HAP-1 (cell line): ENCODE data around the gene TGFBR1.

Experiments used
- DNase-seq, 2 experiments: peaks; one replicate each; pipeline ENCODE4 v3.0.0-alpha.2; 2016 to 2020; ENCODE audit warnings: low spot score in 2 of 2
- H3K27me3 ChIP-seq: fragments of 250-450 bp; sonication (Bioruptor Pico); 2 replicates; pipeline ENCODE4 v1.5.1; 2020; ENCODE audit warnings: low read depth, mild to moderate bottlenecking, moderate library complexity
- H3K36me3 ChIP-seq: fragments of 250-450 bp; sonication (Bioruptor Pico); replicated peaks from 2 replicates; pipeline ENCODE4 v1.5.1; 2020; ENCODE audit warnings: mild to moderate bottlenecking
- H3K4me1 ChIP-seq: fragments of 250-450 bp; sonication (Bioruptor Pico); 2 replicates; pipeline ENCODE4 v1.5.1; 2020; ENCODE audit warnings: mild to moderate bottlenecking
- H3K4me3 ChIP-seq: fragments of 250-450 bp; sonication (Bioruptor Pico); 2 replicates; pipeline ENCODE4 v1.5.1; 2020; ENCODE audit warnings: mild to moderate bottlenecking, moderate library complexity
- H3K9me3 ChIP-seq: fragments of 250-450 bp; sonication (Bioruptor Pico); 2 replicates; pipeline ENCODE4 v1.5.1; 2020; ENCODE audit warnings: mild to moderate bottlenecking, moderate library complexity
- in situ Hi-C: fragments of 300-500 bp; cut with MboI; formaldehyde crosslinking; loops from 3 replicates; pipeline ENCODE4 v1.14.3; 2020; ENCODE audit warnings: low sequenced_read_pairs, inconsistent platforms, mixed read lengths

The TGFBR1 gene

GRCh38 chr9:99126312-99126711 is 21.4 kb downstream of the TGFBR1 start:
- Histone ChIP-seq H3K27me3 (no peaks in the 10 kb centered on the region), H3K4me1 (peaks cover 8% of the 10 kb centered on the region), H3K4me3 (no peak overlapping the region), H3K36me3 (no peaks in the 10 kb centered on the region), H3K9me3 (no peaks in the 10 kb centered on the region)
- DNase-seq: no peak
- in situ Hi-C loops: no loop called here

- in situ Hi-C loops: no loop called here
Measured at GRCh38 chr9:99127356-99128132, 22.6 kb downstream of the TGFBR1 start.

DNA sequence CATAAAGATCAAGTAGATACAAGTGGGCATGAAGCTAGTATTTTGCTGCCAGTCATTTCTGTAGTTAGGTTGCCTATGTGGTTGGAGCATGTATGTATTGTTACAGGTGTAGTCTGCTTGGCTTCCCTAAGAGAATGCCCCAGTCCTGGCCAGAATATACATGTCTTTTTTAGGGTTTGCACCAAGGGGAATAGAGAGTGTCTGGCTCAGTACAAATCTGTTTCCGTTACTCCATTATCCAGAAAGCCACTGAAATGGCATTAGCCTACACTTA is 23.2 kb downstream of the TGFBR1 start:
- Histone ChIP-seq H3K4me1 (peaks cover 8% of the 10 kb centered on the region), H3K9me3 (no peaks in the 10 kb centered on the region), H3K4me3 (no peak overlapping the region), H3K36me3 (no peaks in the 10 kb centered on the region), H3K27me3 (no peaks in the 10 kb centered on the region)
- in situ Hi-C loops: no loop called here
- DNase-seq: no peak

More at GRCh38 chr9:99127356-99128132, 22.6 kb downstream of the TGFBR1 start:
- Histone ChIP-seq H3K27me3 (no peaks in the 10 kb centered on the region), H3K4me3 (no peak overlapping the region), H3K36me3 (no peaks in the 10 kb centered on the region), H3K4me1 (peaks cover 8% of the 10 kb centered on the region), H3K9me3 (no peaks in the 10 kb centered on the region)
- DNase-seq: no peak

- DNase-seq: no peak
- H3K9me3 ChIP-seq: no peaks in the 10 kb centered on the region
- H3K36me3 ChIP-seq: no peaks in the 10 kb centered on the region
- in situ Hi-C loops: no loop called here
- no peak overlapping the region for H3K4me3 ChIP-seq
- no peaks in the 10 kb centered on the region for H3K27me3 ChIP-seq
- peaks cover 8% of the 10 kb centered on the region for H3K4me1 ChIP-seq
Measured at GRCh38 chr9:99129091-99129490, 24.2 kb downstream of the TGFBR1 start.

- Histone ChIP-seq H3K27me3 (no peaks in the 10 kb centered on the region), H3K36me3 (no peaks in the 10 kb centered on the region), H3K4me3 (no peak overlapping the region), H3K4me1 (peaks cover 8% of the 10 kb centered on the region), H3K9me3 (no peaks in the 10 kb centered on the region)
- DNase-seq: no peak
- in situ Hi-C loops: loop anchor here (5.0 kb wide), 1 partner anchor 283 kb away; no protein-coding TSS in a partner anchor
Measured at GRCh38 chr9:99130069-99130468, 25.2 kb downstream of the TGFBR1 start.

DNA sequence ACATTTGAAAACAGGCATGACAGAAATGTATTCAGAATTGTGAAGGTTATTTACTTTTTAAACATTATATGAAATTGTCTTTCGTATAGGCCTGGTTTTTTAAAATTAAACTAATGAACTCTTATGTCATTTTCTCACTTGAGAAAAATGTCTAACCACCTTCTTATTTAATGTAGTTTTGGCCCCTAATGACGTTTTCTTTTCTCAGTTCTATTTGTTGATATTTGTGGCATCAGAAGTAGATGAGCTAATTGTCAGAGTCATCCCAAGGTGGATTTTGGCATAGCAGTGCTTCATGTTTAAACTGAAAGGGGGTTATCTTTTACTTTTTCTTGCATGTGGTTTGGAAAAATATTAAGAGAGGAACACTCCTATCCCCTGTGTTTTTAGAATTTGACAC is 28.2 kb downstream of the TGFBR1 start:
- no peak overlapping the region for H3K4me3 ChIP-seq
- no peaks in the 10 kb centered on the region for H3K9me3 ChIP-seq
- H3K27me3 ChIP-seq: no peaks in the 10 kb centered on the region
- H3K36me3 ChIP-seq: no peaks in the 10 kb centered on the region
- in situ Hi-C loops: loop anchor here (5.0 kb wide), 1 partner anchor 286 kb away; no protein-coding TSS in a partner anchor
- no peak for DNase-seq
- H3K4me1 ChIP-seq: peaks cover 2% of the 10 kb centered on the region; the same call in 1 of the 2 replicates

DNA sequence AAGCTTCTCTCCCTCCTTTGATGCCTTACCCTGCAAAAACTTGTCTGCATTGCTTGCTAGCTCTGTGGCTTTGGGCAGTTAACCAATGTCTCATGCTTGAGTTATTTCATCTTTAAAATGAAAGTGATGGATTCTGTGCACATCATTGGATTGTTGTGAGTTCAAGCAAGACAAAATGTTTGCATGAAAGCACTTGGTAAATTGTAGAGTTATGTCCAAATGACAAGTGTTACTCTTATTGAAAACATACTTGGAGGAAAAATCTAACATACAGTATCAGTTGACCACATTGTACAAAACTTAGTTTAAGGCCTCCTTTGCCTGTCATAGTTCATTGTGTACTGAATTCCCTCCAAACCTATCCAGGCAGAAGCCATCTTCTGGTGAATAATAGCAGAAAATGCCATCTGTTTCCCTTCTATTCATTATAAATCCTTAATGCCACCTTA is 30.0 kb downstream of the TGFBR1 start:
- Histone ChIP-seq H3K27me3 (no peaks in the 10 kb centered on the region), H3K36me3 (no peaks in the 10 kb centered on the region), H3K4me3 (no peak overlapping the region), H3K4me1 (peaks cover 2% of the 10 kb centered on the region; the same call in 1 of the 2 replicates), H3K9me3 (no peaks in the 10 kb centered on the region)
- no peak for DNase-seq
- in situ Hi-C loops: loop anchor here (5.0 kb wide), 1 partner anchor 288 kb away; no protein-coding TSS in a partner anchor

DNA sequence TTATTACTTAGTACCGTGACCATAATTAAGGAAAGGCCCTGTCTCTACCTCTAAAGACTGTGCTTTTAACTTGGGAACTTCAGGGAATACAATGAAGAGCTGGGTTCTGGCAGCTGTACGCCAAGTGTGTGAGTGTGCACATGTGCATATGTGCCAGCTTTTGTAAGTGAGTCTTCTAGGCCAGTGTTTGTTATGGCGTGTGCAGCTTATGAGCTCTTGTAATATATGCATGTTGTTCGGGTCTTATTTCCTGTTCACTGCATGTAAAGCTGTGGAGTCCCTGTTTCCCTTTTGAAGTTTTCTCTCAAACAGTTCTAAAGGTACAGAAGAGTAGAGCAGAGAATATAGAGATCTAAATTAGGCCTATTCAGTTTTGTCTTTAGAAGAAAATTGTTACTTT is 30.5 kb downstream of the TGFBR1 start:
- DNase-seq: no peak
- H3K4me1 ChIP-seq: peaks cover 2% of the 10 kb centered on the region; the same call in 1 of the 2 replicates
- in situ Hi-C loops: no loop called here
- no peaks in the 10 kb centered on the region for H3K36me3 ChIP-seq
- H3K4me3 ChIP-seq: no peak overlapping the region
- no peaks in the 10 kb centered on the region for H3K9me3 ChIP-seq
- H3K27me3 ChIP-seq: no peaks in the 10 kb centered on the region

DNA sequence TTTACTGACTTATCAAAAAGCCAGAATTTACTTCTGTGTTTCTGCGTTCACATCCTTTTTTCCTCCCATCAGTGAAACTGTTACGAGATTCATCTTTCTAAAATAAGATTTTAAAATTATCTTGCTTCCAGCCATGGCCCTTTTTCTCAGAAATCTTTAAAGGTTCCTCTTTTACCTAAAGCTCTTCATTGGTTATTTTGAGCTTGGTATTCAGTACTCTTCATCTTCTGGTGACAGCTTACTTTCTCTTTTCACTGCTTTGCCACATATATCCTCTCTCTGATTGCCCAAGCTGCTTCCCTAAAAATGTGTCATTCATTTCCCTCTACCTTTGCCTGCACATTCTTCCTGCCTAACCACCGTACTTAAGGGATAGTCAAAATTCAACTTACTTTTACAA is 32.3 kb downstream of the TGFBR1 start:
- in situ Hi-C loops: no loop called here
- no peaks in the 10 kb centered on the region for H3K36me3 ChIP-seq

DNA sequence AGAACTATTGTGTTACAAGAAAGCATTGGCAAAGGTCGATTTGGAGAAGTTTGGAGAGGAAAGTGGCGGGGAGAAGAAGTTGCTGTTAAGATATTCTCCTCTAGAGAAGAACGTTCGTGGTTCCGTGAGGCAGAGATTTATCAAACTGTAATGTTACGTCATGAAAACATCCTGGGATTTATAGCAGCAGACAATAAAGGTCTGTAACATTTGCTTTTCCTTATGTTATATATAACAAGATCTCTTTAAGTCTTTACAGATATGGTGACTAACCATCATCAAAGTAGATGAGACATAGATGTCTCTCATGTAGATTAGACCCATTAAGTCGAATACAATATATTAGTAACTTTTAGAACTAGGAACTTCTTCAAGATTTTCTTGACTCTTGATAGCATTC is 33.0 kb downstream of the TGFBR1 start:
- H3K36me3 ChIP-seq: no peaks in the 10 kb centered on the region
- no peak overlapping the region for H3K4me3 ChIP-seq
- no peaks in the 10 kb centered on the region for H3K9me3 ChIP-seq
- no peaks in the 10 kb centered on the region for H3K27me3 ChIP-seq
- in situ Hi-C loops: no loop called here
- no peak for DNase-seq
- peaks cover 2% of the 10 kb centered on the region; the same call in 1 of the 2 replicates for H3K4me1 ChIP-seq

More for the DNA sequence above, 32.3 kb downstream of the TGFBR1 start:
- Histone ChIP-seq H3K4me1 (peaks cover 2% of the 10 kb centered on the region; the same call in 1 of the 2 replicates), H3K4me3 (no peak overlapping the region), H3K9me3 (no peaks in the 10 kb centered on the region), H3K27me3 (no peaks in the 10 kb centered on the region)
- DNase-seq: no peak

DNA sequence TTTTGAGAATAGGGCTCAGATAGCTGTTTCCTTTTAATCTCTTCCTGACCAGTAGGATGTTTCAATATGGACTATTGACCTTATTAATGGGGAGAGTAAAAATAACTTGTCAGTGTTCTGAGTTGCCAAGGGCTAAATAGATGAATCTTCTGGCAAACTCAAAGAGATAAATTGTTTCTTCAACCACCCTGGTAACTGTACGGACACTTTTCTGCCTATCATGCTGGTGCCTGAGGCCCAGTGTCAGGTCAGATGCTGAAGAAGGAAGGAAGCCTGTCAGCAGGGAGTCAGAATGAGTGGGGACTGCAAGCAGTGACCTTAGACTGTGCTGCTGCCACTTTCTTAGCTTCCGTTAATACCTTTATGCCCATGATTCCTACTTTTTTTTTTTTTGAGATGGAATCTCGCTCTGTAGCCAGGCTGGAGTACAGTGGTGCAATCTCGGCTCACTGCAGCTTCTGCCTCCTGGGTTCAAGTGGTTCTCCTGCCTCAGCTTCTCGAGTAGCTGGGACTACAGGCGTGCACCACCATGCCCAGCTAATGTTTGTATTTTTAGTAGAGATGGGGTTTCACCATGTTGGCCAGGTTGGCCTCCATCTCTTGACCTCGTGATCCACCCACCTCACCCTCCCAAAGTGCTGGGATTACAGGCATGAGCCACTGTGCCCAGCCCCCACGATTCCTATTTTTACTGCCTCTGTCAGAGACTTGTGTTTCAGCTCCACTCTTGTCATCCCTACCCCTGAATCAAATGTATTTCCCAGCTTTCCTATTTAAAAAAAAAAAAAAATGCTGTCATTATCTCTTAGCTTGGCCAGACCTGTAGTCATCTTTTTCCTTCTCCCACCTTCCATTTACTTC is 33.7 kb downstream of the TGFBR1 start:
- H3K4me3 ChIP-seq: no peak overlapping the region
- H3K27me3 ChIP-seq: no peaks in the 10 kb centered on the region
- peaks cover 2% of the 10 kb centered on the region; the same call in 1 of the 2 replicates for H3K36me3 ChIP-seq
- H3K9me3 ChIP-seq: no peaks in the 10 kb centered on the region
- in situ Hi-C loops: no loop called here
- DNase-seq: no peak
- H3K4me1 ChIP-seq: peaks cover 2% of the 10 kb centered on the region; the same call in 1 of the 2 replicates

- in situ Hi-C loops: no loop called here
- no peak for DNase-seq
- Histone ChIP-seq H3K4me3 (no peak overlapping the region), H3K36me3 (peaks cover 10% of the 10 kb centered on the region), H3K9me3 (no peaks in the 10 kb centered on the region), H3K4me1 (peaks cover 2% of the 10 kb centered on the region; the same call in 1 of the 2 replicates), H3K27me3 (no peaks in the 10 kb centered on the region)
Measured at GRCh38 chr9:99139868-99140267, 35.0 kb downstream of the TGFBR1 start.

DNA sequence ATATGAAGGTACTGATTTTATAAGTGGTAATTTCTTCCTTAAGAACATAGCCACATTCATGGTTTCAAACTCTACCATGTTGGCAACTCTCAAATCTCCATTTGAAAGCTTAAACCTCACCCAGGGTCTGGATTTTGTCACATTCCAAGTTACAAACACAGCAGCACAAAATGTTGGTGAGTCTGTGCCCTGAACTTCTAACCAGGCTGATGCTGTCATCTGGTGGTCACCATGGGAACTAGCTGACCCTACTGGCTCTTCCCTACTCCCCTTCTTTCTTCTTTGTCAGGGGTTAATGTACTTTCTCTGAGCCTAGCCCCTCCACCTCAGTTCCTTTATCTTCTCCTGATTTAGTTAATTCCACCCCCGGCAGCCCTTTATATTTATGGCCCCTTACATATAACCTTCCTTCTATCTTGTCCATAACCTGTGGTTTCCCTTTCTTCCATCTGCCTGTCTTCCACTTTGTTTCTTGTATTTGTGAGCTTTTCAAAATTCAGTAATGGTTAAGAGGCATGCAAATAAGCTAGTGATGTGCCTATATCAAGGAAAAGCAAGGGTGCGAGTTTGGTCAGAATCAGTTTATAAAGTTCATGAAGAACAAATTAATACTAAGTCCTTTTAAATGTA is 35.9 kb downstream of the TGFBR1 start:
- Histone ChIP-seq H3K9me3 (no peaks in the 10 kb centered on the region), H3K27me3 (no peaks in the 10 kb centered on the region), H3K4me3 (no peak overlapping the region), H3K36me3 (peaks cover 12% of the 10 kb centered on the region), H3K4me1 (no peaks in the 10 kb centered on the region)
- in situ Hi-C loops: no loop called here
- peak; percentile 32 to 48 for DNase-seq
